GM19099 (cell line): ENCODE data around the gene ALPL.

Experiments used
- POLR2A ChIP-seq: IDR thresholded peaks from 3 replicates; pipeline ENCODE4 v1.6.1; 2011; ENCODE audit warnings: low read depth; ENCODE audit not compliant: insufficient read length; ENCODE audit errors: extremely low read depth

Gene ALPL

DNA sequence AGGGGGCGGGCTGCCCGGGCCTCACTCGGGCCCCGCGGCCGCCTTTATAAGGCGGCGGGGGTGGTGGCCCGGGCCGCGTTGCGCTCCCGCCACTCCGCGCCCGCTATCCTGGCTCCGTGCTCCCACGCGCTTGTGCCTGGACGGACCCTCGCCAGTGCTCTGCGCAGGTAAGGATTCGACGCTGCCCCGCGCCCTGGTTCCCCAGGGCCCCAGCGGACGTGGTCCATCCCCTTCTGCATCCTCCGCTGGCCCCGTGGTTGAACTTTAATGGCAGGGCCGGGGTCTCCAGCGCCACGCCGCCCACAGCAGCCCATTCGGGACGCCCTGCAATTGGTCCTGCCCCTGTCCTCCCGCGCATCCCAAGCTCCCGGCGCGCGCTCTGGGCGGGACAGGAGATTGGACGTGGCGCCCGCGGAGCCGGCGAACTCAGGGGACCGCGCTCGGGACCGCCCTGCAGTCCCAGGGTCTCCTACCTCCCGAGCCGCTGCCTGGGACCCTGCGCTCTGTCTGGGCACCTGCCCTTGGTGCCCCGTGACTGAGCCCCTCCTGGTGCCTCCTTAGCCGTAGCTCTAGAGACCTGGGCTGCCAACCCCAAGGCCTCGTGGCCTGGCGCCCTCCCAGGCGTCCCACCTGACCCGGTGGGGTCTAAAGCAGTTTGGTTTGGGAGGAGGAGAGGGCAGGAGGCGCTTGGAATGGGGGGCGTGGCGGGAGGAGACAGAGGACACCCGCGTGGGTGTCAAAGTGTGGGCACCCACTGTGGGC is at the start of gene ALPL:
Gene ALPL (plus strand): TSS at position 73 of the 762 bp plus-strand sequence. CDS start 44,659 bp downstream, outside the sequence.
- no peak for TF ChIP-seq POLR2A

GRCh38 chr1:21468599-21468998 is 40.6 kb upstream of the ALPL start:
- TF ChIP-seq POLR2A = no peak

- TF ChIP-seq POLR2A = no peak
Observed at GRCh38 chr1:21469581-21469980, 39.6 kb upstream of the ALPL start.

DNA sequence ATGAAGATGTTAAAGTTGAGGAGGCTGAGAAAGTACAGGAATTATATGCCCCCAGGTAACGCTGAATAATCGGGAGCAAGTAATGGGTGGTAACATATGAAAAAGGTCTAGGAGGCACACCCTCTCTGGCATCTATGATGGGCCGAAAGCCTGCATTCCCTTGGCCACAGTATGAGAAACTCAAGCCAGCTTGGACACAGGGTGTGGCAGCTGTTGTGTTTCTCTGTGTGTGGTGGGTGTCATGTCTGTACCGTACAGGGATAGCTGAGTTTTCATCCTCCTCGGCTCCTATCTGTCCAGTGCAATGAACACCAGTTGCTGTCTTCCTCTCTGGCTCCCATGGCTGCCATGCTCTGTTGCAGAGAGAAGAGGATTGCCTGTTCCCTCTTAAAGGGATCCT is 36.4 kb upstream of the ALPL start:
- TF ChIP-seq POLR2A = no peak

- no peak for TF ChIP-seq POLR2A
Observed at GRCh38 chr1:21478356-21478755, 30.9 kb upstream of the ALPL start.

DNA sequence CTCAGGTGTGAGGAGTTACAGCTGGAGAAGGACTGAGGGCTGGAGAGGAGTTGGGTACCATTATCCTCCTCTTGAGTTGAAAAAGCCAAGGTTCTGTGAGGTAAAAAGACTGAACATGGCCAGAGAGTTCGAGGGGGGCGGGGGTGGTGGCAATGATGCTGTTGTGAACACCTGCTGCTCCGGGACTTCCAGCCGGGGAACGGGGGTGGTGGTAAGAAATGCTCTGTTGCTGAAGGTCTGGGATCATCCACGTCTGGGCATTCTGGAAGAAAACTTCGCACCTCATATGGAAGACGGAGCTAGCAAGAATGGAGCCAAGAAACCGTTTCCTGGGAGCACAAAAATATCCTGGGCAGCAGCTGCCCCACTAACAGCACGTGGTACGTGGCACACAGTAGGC is 20.1 kb upstream of the ALPL start:
- TF ChIP-seq POLR2A = no peak

DNA sequence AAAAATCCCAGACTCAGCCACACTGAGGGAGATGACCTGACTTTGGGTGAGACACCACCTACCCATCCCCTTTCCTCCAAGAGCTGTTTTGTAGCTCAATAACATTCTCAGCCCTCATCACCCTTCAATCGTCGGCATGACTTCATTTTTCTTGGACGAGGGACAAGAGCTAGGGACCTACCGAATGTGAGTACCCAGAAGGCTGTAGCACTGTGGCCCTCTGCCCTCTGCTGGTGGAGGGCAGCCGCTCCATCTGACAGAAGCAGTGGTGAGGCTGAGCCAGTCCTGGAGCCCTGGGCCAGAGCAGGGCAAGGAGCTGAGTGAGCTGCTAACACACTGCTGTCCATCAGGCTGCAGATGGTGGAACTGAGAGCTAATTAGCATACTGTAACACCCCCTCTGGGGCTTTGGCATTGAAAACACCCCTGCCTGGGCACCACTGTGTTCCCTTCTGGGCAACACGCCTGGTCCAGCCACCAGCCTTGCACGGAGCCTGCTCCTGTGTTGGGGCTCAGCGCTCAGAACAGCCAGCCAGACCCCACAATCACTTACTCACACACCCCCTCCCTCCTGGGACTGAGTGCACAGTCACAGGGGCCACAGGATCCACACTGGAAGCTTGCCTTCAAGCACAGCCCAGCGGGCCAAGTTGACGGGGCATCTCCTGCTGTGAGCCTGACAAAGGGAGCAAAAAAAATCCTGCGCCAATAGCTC is 18.3 kb upstream of the ALPL start:
- TF ChIP-seq POLR2A = no peak

DNA sequence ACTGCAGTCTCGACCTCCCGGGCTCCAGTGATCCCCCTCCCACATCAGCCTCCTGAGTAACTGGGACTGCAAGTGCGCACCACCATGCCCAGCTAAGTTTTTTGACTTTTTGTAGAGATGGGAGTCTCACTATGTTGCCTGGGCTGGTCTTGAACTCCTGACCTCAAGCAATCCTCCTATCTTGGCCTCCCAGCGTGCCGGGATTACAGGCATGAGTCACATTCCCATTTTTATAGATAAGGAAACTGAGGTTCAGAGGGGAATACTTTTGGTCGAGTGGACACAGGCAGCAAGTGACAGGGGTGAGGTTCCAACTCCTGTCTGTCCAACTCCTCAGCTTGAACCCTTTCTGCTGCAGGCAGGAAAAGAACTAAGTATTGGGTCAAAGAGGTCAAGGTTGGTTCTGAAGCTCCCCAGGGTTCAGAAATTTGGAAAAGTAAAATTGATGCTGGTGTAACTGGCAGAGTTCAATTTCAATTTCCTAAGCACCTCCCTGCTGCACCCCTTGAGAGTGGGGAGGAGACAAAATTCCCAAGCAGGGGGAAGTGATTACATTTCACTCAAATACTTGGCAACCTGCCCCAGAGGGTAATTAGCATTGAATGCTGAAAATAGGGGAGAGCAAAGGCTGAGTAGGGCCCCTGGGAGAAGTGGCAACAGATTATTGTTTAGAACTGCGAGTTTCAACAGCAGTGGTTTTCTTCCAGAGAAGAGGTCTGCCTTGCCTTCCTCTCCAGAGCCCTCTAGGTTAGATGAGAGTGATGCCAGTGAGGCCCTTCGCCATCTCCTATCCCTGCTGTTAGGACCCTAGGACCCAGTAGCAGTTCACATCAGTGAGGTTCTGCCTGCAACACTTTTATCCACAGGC is 17.5 kb upstream of the ALPL start:
- no peak for TF ChIP-seq POLR2A

GRCh38 chr1:21492356-21492625 is 16.9 kb upstream of the ALPL start:
- TF ChIP-seq POLR2A = no peak

GRCh38 chr1:21494196-21494595 is 15.0 kb upstream of the ALPL start:
- TF ChIP-seq POLR2A = no peak

DNA sequence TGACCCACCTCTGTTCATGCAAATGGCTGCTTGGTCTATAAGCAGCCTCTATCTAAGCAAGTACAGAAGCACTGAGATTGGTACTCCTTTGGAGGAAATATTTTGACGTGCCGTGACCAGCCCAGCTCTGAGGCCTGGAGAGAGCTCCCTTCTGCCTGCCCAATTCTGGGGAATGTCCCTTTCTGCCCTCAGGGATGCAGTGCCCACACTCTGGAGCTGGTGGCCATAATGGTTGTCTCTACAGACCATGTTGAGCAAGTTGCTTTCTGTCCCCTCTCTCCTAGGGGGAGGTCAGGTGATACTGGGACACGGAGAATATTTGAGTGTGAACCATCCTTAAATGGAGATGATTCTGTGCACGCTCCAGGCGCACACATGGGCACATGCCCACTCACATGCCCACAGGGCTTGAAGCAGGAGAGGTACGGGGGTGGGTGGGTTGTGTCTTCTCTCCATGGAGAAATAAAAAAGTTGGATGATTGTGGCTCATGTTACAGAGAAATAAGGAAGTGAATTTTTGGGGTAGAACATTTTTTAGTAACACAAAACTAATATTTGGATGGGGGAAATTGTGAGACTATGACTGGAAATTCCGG is 13.9 kb upstream of the ALPL start:
- no peak for TF ChIP-seq POLR2A

GRCh38 chr1:21496063-21496462 is 13.2 kb upstream of the ALPL start:
- no peak for TF ChIP-seq POLR2A

DNA sequence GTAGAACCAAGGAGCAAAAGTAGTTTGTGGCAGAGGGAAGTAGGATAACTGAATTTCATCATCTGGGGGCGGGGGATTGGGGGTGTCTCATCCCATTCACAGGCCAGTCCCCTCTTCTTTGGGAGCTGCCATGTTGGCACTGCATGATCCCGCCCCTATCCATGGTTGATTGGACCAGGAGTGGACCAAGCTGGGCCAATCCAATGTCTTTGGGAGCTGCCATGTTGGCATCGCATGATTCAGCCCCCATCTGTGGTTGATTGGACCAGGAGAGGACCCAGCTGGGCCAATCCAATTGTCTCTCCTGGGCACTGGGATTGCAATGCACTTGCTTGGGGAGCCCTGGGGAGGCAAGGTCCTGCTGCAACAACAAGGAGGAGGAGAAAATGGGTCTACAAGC is 12.3 kb upstream of the ALPL start:
- no peak for TF ChIP-seq POLR2A

DNA sequence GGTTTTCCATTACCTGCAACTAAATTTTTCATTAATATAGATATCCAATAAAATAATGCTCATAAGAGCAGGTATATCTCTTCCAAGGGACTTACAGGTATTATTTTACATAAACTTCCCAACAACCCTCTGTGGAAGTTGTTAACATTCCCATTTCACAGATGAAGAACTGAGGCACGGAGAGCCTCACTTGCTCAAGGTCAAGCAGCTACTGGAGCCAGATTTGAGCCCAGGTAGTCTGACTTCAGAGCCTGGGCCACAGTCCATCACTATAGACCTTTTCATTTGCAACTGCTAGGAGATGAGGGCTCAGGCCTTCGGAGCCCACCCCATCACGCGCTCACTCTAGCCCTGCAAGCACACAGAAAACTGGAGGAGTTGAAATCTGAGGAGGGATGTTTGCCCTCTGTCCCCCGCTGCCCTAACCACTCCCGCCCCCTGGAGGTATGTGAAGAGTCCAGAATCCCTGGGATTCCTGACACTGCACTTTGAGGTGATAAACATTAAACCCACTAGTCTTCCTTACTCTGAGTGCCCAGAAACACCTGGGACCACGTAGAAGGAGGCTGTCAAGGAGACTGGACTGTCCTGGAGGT is 11.7 kb upstream of the ALPL start:
- no peak for TF ChIP-seq POLR2A
